NCI-H748 treated with DMSO at 0.1 percent for 48 hours (cell line): ENCODE data around the gene ARL1.
"Not testable (repeated sequence)": the region's sequence is repeated elsewhere in the genome, so short reads cannot be mapped to it uniquely, and the experiment has no call there.

Experiments
- DNase-seq: peaks from one replicate; lab custom pipeline; 2025; lab: John Stamatoyannopoulos, UW

The ARL1 gene

GRCh38 chr12:101407436-101408345 lies at the start of gene ARL1:
ARL1 (minus strand) TSS chr12:101407772; CDS start chr12:101407645, 127 bp downstream.
- peak; percentile 65 for DNase-seq

DNA sequence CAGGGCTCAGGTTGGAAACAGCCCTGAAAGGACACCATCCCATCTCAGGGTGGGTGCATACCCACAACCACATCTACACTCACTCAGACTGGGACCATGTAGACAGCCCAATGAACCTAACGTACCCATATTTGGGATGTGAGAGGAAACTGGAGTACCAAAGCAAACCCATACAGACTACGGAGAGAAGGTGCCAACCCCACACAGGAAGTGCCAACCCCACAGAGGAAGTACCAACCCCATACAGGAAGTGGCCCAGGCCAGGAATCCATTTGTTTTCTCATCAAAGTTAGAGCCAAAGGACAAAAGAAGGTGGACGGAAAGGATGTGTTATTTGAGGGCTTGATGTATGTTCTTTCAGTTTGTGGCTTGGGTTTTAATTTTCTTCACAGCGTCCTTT lies 48.1 kb upstream of the ARL1 start:
- no peak for DNase-seq

DNA sequence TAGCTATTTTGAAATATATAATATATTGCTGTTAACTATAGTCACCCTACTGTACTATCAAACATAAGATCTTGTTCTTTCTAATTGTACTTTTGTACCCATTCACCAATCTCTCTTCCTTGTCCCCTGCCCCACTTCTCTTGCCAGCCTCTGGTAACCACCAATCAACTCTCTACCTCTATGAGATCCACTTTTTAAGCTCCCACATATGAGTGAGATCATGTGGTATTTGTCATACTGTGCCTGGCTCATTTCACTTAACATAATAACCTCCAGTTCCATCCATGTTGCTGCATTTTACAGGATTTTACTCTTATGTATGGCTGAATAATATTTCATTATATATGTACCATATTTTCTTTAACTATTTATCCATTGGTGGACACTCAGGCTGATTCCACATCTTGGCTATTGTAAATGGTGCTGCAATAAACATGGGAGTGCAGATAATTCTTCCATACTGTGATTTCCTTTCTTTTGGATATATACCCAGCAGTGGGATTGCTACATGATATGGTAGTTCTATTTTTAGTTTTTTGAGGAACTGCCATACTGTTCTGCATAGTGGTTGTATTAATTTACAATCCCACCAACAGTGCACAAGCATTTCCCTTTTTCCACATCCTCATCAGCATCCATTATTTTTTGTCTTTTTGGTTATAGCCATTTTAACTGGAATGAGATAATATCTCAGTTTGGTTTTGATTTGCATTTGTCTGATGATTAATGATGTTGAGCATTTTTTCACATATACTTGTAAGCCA lies 34.1 kb upstream of the ARL1 start:
- DNase-seq = no peak

- no peak for DNase-seq
These were observed 31.7 kb upstream of the ARL1 start for GRCh38 chr12:101439236-101439635.

- no peak for DNase-seq
These were observed 28.6 kb upstream of the ARL1 start for GRCh38 chr12:101436136-101436535.

GRCh38 chr12:101430456-101430855 lies 22.9 kb upstream of the ARL1 start:
- DNase-seq = no peak

- DNase-seq = no peak
These were observed 17.0 kb upstream of the ARL1 start for GRCh38 chr12:101424620-101425019.

- not testable (repeated sequence) for DNase-seq
These were observed 14.5 kb upstream of the ARL1 start for GRCh38 chr12:101422066-101422465.

DNA sequence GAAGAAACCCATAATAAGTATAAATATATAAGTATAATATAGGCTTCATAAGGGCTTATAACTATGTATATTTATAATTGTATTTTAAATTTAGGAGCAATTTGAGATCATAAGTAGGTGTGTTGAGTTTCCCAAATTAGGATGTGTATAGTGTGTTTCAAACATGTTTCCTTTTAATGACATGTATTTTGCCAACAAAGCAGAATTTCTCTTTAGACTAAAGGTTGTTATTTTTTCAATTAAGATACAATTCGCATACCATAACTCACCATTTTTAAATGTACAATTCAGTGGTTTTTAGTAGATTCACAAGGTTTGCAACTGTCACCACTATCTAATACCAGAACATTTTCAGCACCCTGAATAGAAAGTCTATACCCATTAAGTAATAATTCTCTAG lies 7.7 kb upstream of the ARL1 start:
- DNase-seq = no peak

- DNase-seq = peak; percentile 28
These were observed 7.1 kb upstream of the ARL1 start for GRCh38 chr12:101414533-101415119.

DNA sequence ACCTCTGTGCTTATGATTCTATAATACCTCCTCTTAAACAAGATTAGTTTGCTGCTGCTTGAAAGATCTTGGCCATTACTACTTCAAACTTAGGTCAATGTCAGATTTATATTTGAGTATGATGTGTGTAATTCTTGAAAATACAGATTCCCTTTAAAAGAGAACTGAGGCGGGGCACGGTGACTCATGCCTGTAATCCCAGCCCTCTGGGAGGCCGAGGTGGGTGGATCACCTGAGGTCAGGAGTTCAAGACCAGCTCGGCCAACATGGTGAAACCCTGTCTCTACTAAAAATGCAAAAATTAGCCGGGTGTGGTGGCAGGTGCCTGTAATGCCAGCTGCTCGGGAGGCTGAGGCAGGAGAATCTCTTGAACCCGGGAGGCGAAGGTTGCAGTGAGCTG lies 2.6 kb upstream of the ARL1 start:
- DNase-seq = not testable (repeated sequence)

GRCh38 chr12:101407049-101407435 lies 530 bp downstream of the ARL1 start:
- peak; percentile 20 for DNase-seq

- not testable (repeated sequence) for DNase-seq
These were observed 16.4 kb downstream of the ARL1 start for GRCh38 chr12:101391181-101391580.

DNA sequence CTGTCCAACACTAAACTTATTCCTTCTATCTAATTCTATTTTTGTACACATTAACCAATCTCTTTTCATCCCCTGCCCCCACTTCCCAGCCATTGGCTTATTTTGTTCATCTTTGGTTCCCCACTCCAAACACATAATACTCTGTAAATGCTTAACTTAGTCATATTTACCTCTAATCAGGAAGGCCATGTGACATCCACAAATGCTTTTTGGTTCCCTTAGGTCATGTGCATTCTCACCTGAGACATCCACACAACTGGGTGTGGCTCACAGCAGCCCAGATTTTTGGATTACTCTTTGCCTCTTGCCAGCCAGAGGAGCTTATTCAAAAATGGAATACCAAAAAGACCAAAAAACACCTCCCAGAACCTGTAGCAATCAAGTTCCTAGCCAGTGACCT lies 28.4 kb downstream of the ARL1 start:
- no peak for DNase-seq

DNA sequence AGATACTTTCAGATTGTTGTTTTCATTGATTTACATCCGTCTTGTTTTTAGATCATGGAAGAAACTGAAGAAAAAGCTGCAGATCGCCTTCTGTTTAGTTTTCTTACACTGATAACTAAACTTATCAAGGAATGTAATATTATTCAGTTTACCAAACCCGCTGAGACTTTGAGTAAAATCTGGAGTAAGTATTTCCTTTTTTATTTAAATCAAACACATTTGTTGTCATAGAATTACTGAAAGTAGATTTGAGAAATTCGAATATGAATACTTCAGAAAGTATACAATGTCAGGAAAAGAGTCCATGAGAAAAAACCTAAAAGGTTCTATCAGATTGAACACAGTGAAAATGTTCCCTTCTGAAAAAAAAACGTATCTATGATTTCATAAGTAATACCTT lies 32.0 kb downstream of the ARL1 start:
- no peak for DNase-seq

DNA sequence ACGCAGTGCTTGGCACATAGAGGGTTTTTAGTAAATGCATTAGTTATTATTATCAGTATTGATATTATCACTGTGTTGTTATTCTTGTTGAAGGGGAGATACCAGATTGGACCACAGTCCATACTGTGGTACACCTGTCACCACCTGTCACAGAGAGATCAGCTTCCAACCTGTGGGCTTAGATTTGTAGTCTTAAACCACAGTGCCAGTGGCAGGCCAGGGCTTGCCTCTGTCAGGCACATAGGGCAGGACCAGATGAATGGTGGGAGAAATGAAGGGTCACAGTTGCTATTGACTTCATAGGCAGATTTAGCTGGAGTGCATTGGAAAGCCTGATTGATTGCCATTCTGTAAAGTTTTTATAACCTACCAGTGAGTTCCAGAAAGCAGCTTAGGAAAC lies 35.1 kb downstream of the ARL1 start:
- no peak for DNase-seq

DNA sequence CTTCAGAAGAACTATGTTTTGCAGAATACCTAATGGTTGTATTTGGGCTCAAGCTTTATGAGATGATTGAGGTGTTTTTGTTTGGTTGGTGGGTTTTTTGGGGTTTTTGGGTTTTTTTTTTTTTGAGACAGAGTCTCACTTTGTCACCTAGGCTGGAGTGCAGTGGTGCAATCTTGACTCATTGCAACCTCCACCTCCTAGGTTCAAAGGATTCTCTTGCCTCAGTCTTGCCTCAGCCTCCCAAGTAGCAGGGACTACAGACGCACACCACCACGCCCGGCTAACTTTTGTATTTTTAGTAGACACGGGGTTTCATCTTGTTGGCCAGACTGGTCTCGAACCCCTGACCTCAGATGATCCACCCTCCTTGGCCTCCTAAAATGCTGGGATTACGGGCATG lies 39.6 kb downstream of the ARL1 start:
- no peak for DNase-seq

- no peak for DNase-seq
These were observed 46.1 kb downstream of the ARL1 start for GRCh38 chr12:101361455-101361854.

GRCh38 chr12:101356794-101357193 lies 50.8 kb downstream of the ARL1 start:
- DNase-seq = no peak

GRCh38 chr12:101351682-101352081 lies 55.9 kb downstream of the ARL1 start:
- no peak for DNase-seq

- no peak for DNase-seq
These were observed 63.7 kb downstream of the ARL1 start for GRCh38 chr12:101343893-101344292.
